Upper lobe of right lung (tissue), 1 donor: ENCODE measurements around the gene ACVR1B. TPM values are rescaled to one million over a fixed set of nuclear protein-coding genes. Genes with fewer than 3 reads are reported as not detected.

Experiments
- ATAC-seq: fragments of 200-7000 bp; cut with Tn5 transposase; one replicate; pipeline ENCODE4 v1.9.1; 2020; ENCODE audit warnings: mild to moderate bottlenecking, moderate library complexity
- DNase-seq: peaks from one replicate; pipeline ENCODE4 v3.0.0-alpha.2; 2020
- H3K27ac ChIP-seq: fragments of 200-600 bp; one replicate; pipeline ENCODE4 v1.8.0; 2022
- H3K27me3 ChIP-seq: fragments of 200-600 bp; one replicate; pipeline ENCODE4 v1.8.0; 2022; ENCODE audit warnings: mild to moderate bottlenecking
- H3K36me3 ChIP-seq: fragments of 200-600 bp; one replicate; pipeline ENCODE4 v1.8.0; 2022
- H3K4me1 ChIP-seq: fragments of 200-600 bp; one replicate; pipeline ENCODE4 v1.8.0; 2022
- H3K4me3 ChIP-seq: fragments of 200-600 bp; one replicate; pipeline ENCODE4 v1.8.0; 2022; ENCODE audit warnings: mild to moderate bottlenecking
- H3K9me3 ChIP-seq: fragments of 200-600 bp; one replicate; pipeline ENCODE4 v1.8.0; 2022
- intact Hi-C: fragments of 100-400 bp; cut with DNase I; formaldehyde crosslinking; loops from one replicate; pipeline ENCODE4 v1.11.0; 2022
- total RNA-seq: library from RNA; stranded (reverse); fragmentation: NEBNext Ultra II Directional; extraction: Animal tissue kit (Norgen Biotek cat#: 25700); gene quantifications from one replicate; pipeline ENCODE4 v1.2.1, GENCODE V29; 2021
- TF ChIP-seq, protein P1 (sequence below): fragments of 200-600 bp; IDR thresholded peaks from one replicate; pipeline ENCODE4 v1.8.0; 2022; ENCODE audit warnings: antibody characterized with exemption
- donor health status: DM: no; HTN: yes; CAD: no; lungs with severe emphysema.

Gene ACVR1B
- total RNA-seq, 1 donor from 2014 or later, result 33.5 TPM

DNA sequence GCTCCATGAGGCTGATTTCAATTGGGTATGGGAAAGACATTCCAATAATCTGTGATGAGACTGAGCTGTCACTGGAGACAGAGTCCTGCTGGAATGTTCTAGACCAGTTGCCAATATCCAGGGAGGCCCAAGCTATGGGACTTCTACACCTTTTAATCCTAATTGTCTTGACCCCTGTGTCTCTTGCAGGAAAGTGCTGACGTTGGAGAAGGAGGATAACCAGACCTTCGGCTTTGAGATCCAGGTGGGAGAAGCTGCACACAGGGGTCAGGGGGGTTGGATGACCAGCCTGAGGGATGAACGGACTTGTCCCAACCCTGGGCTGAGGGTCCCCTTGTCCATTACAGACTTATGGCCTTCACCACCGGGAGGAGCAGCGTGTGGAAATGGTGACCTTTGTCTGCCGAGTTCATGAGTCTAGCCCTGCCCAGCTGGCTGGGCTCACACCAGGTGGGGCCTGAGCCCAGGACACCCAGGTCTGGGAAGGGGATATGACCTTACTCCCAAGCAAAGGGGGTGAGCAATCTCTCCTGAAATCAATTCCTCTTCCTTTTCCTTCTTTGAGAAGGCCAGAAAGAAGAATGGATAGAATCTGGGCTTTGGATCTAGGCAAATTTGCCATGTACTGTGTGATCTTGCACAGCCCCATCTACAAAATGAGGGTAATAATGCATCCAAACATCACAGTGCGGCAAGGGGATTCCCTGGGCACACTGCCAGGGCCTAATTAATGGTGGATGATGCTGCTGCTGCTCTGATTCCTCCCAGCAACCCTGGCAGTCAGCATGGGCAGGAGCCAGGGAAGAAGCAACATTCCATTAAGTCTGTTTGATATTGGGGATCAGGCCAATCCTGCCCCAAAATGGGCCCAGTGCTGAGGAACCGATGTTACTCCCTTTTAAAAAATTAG lies 59.4 kb downstream of the ACVR1B start:
- Histone ChIP-seq H3K36me3 (peaks cover 36% of the 10 kb centered on the region), H3K9me3 (no peaks in the 10 kb centered on the region), H3K4me1 (peaks cover 29% of the 10 kb centered on the region), H3K27ac (peak overlapping the region; percentile 92), H3K4me3 (peak overlapping the region; percentile 71), H3K27me3 (no peaks in the 10 kb centered on the region)
- intact Hi-C loops, result no loop called here
- no peak for DNase-seq
- ATAC-seq, result no peak
- TF ChIP-seq, protein P1, sequence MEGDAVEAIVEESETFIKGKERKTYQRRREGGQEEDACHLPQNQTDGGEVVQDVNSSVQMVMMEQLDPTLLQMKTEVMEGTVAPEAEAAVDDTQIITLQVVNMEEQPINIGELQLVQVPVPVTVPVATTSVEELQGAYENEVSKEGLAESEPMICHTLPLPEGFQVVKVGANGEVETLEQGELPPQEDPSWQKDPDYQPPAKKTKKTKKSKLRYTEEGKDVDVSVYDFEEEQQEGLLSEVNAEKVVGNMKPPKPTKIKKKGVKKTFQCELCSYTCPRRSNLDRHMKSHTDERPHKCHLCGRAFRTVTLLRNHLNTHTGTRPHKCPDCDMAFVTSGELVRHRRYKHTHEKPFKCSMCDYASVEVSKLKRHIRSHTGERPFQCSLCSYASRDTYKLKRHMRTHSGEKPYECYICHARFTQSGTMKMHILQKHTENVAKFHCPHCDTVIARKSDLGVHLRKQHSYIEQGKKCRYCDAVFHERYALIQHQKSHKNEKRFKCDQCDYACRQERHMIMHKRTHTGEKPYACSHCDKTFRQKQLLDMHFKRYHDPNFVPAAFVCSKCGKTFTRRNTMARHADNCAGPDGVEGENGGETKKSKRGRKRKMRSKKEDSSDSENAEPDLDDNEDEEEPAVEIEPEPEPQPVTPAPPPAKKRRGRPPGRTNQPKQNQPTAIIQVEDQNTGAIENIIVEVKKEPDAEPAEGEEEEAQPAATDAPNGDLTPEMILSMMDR, result no peak

DNA sequence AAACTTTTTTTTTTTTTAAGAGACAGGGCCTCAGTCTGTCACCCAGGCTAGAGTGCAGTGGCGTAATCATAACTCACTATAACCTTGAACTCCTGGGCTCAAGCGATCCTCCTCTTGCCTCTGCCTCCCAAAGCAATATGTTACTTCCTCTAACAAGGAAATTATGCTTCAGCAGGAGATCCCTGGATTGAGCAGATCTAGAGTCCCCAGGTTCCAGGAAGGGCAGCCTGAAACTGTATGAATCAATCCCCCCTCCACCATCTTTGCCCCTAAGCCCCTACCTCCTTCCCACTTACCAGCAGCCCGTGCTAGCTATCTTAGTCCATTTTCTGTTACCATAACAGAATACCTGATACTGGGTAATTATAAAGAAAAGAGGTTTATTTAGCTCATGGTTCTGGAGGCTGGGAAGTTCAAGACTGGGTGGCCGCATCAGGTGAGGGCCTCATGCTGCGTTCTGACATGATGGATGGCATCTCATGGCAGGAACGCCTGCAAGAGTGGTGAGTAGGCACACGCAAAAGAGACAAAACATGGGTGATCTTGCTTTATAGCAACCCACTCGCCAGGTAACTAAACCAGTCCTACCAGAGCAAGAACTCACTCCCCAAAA lies 60.2 kb downstream of the ACVR1B start:
- Histone ChIP-seq H3K4me1 (peaks cover 22% of the 10 kb centered on the region), H3K27me3 (no peaks in the 10 kb centered on the region), H3K27ac (no peak overlapping the region), H3K4me3 (no peak overlapping the region), H3K36me3 (peaks cover 36% of the 10 kb centered on the region), H3K9me3 (no peaks in the 10 kb centered on the region)
- TF ChIP-seq, protein P1, result no peak
- ATAC-seq (no peak), DNase-seq (no peak)
- intact Hi-C loops, result no loop called here

DNA sequence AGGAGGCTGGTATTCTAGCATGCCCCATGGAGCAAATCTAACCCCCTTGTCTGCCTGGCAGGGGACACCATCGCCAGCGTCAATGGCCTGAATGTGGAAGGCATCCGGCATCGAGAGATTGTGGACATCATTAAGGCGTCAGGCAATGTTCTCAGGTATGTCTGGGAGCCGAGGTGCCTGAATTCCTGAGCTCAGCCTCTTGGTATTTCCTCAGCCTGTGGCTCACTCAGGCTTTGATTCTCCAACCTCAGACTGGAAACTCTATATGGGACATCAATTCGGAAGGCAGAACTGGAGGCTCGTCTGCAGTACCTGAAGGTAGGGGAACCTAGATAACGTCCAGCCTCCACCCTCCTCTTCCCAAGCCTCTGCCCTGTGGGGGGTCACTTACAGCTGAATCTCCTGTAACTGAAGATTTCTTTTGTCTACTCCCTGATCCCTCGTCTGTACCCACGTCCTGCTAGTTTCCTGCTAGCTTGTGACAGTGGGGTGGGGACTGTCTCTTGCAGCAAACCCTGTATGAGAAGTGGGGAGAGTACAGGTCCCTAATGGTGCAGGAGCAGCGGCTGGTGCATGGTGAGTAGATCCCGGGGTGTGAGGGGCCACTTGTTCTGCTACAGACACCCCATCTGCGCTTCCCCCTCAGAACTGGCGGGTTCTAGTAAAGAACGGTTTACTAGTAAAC lies 62.3 kb downstream of the ACVR1B start:
- ATAC-seq (no peak), DNase-seq (no peak)
- intact Hi-C loops, result no loop called here
- Histone ChIP-seq H3K36me3 (peaks cover 36% of the 10 kb centered on the region), H3K4me3 (no peak overlapping the region), H3K9me3 (no peaks in the 10 kb centered on the region), H3K27me3 (no peaks in the 10 kb centered on the region), H3K4me1 (peaks cover 18% of the 10 kb centered on the region), H3K27ac (no peak overlapping the region)
- TF ChIP-seq, protein P1, result no peak

DNA sequence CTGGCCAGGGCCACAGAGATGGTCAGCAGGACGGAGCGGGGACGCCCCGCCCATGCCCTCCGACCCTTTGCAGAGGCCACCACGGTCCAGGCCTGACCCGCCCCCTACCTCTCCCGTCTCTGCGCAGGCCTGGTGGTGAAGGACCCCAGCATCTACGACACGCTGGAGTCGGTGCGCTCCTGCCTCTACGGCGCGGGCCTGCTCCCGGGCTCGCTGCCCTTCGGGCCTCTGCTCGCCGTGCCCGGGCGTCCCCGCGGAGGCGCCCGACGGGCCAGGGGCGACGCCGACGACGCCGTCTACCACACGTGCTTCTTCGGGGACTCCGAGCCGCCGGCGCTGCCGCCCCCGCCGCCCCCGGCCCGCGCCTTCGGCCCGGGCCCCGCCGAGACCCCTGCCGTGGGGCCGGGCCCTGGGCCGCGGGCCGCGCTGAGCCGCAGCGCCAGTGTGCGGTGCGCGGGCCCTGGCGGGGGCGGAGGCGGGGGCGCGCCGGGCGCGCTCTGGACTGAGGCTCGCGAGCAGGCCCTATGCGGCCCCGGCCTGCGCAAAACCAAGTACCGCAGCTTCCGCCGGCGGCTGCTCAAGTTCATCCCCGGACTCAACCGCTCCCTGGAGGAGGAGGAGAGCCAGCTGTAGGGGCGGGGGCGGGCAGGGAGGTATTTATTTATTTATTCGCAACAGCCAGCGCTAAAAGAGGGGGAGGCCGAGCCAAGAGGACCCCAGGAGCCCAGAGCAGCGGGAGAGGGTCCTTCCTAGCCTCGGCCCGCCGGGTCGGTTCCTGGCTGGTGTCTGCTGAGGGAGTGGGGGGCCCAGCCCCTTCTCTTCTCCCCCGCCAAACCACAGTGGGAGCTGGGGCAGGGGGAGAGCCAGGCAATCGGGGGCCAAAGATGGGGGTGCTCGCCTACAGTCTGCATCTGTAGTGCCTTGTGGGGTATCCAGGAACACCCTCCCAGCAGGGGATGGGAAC lies 63.4 kb downstream of the ACVR1B start:
- Histone ChIP-seq H3K27me3 (no peaks in the 10 kb centered on the region), H3K27ac (no peak overlapping the region), H3K9me3 (no peaks in the 10 kb centered on the region), H3K4me3 (no peak overlapping the region), H3K36me3 (peaks cover 36% of the 10 kb centered on the region), H3K4me1 (peaks cover 14% of the 10 kb centered on the region)
- intact Hi-C loops, result no loop called here
- ATAC-seq, result no peak
- no peak for DNase-seq
- TF ChIP-seq, protein P1, result no peak

DNA sequence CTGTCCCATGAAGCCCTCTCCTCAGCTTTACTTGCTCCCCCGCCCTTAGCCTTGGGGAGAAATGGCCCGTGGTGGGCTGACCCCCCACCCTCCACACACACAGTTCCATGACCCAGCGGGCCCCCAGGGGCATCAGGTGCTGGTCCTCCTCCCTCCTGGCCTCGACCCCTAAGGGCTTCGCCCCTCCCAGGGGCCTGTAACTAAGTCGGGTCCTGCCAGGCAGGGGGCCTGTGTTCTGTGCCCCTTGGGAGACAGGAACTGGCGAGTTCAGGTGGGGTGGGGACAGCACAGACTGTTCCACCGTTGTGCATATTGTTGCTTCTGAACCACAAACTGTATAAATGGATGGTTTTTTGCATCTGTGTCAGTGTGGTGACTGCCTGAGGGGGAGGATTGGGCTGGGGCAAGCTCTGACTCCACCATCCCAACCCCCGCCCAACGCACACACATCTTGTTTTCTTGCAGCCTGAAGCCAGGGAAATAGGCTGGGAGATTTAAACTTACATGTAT lies 64.1 kb downstream of the ACVR1B start:
- TF ChIP-seq, protein P1, result no peak
- no peak for DNase-seq
- ATAC-seq, result no peak

More for the DNA sequence above, 64.1 kb downstream of the ACVR1B start:
- intact Hi-C loops, result no loop called here
- Histone ChIP-seq H3K4me3 (no peak overlapping the region), H3K27ac (no peak overlapping the region), H3K9me3 (no peaks in the 10 kb centered on the region), H3K27me3 (no peaks in the 10 kb centered on the region), H3K36me3 (peaks cover 36% of the 10 kb centered on the region), H3K4me1 (peaks cover 14% of the 10 kb centered on the region)
